Measurements from ENCODE around the gene RASA3.
A peak's percentile ranks its signal among the peaks of the same experiment; 100 is the strongest.
"Not testable (repeated sequence)": the region's sequence is repeated elsewhere in the genome, so short reads cannot be mapped to it uniquely, and the experiment has no call there.

RASA3 gene

DNA sequence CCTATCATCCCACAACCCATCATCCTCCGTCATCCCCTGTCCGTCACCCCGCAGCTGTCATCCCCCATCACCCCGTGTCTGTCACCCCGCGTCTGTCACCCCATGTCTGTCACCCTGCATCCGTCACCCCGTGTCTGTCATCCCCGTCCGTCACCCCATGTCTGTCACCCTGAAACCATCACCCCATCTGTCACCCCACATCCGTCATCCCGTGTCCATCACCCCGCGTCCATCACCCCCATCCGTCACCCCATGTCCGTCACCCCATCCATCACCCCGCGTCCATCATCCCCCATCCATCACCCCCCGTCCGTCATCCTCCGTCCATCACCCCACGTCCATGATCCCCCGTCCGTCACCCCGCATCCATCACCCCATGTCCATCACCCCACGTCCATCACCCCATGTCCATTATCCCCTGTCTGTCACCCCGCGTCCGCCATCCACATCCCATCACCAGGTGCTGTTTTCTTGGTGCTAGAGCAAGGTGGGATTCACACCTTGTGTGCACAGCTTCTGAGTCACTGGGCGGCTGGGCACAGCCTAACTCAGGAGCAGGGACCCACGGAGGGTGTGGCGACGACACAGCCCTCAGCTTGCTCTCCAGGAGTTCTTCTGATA, 24.2 kb downstream of the RASA3 start:
- peak in 16 of 42 donors; percentile 1 to 42 (median 8) for DNase-seq
- intact Hi-C loops (cut with DNase I) = no loop called here

DNA sequence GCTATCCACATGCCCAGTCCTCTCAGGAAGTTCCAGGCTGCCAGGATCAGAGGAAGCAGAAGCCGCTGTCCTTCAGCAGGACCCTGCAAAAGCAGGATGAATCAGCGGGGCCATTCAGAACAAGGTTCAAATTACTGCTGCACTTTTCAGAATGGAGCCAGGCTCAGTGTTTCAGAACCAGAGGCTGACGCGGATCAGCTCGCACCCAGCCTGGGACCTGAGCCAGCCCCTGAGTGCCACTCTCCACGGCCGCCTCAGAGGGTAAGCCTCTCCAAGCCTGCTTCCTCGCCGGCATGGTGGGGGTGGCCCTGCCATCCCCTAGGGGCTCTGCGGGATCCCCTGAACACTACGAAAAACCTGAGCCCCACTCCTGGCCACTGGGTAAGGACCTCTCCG, 24.7 kb downstream of the RASA3 start:
- peak in 36 of 42 donors; percentile 35 to 89 (median 58) for DNase-seq
- intact Hi-C loops (cut with DNase I) = no loop called here

- intact Hi-C loops (cut with DNase I) = no loop called here
These were observed 25.3 kb downstream of the RASA3 start for GRCh38 chr13:114106991-114107685.

GRCh38 chr13:114106526-114106925, 25.9 kb downstream of the RASA3 start:
- peak in 9 of 42 donors; percentile 2 to 24 (median 5) for DNase-seq
- intact Hi-C loops (cut with DNase I) = no loop called here

More at GRCh38 chr13:114106991-114107685, 25.3 kb downstream of the RASA3 start:
- DNase-seq = peak in 14 of 42 donors; percentile 1 to 42 (median 13)

DNA sequence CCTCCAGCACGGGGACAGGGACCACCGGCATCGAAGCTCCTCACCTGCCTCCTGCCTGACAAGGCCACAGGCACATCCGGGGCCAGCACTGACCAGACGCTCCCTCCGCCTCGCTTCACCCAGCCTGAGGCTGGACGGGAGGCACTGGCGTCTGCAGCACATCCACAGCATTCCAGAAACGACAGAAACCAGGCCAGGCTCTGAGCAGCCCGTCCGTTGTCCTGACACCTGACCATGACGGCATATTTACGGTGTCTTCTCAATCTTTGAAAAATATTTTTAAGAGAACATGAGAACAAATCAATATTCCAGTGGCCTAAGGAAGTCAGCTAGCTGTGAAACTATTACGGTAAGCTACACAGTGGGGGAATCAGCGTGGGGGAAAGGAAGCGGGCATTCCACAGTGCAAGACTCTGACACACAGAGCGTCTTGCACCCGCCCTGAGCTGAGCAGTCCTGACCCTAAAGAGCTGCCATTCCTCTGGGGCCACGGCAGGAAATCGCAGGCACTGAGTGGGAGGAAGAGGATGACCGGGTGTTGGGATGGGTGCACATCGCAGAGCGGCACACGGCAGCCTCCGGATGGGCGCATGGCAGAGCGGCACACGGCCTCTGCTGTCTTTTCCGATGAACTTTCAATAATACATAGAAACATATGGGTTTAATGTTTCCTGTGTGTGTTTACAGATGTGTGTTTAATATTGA, 26.8 kb downstream of the RASA3 start:
- intact Hi-C loops (cut with DNase I) = no loop called here
- peak in 14 of 42 donors; percentile 1 to 38 (median 8) for DNase-seq

DNA sequence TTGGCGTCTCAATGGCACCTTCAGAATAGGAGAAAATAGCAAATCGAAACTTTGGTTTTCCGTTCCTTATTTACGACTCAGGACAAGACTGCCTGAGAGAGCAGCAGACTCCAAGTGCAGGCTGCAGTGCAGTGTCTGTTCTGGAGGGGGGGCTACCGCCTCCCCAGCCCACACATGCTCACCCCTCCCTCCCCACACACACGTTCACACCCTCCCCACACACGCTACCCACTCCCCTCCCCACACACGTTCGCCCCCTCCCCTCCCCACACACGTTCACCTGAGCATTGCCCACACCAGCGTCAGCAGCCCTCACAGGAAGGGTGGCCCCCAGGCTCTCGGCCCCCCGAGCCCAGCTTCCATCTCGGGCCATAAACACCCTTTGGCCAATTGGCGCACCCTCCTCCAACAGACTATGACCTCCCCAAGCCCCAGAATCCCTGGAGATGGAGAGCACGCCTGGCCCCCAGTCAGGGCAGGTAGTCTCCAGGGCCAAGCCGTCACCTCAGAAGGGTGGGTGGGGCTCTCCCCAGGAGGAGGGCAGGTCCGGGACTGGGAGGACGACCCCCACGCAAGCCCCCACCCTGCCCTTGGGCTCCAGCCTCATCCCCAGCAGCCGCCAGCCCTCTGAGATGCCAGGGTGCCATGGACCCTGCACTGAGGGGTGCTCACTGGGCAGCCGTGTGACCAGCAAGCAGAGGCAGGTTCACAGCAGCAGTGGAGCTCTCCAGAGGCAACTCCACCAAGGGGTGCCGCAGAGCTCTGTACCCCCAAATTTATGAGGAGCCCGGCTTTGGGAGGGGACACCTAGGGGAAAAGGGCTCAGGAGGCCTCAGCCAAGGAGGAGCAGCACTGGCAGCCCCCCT, 27.5 kb downstream of the RASA3 start:
- intact Hi-C loops (cut with DNase I) = no loop called here
- peak in 10 of 42 donors; percentile 1 to 32 (median 12) for DNase-seq

- intact Hi-C loops (cut with DNase I) = no loop called here
- peak in 13 of 42 donors; percentile 3 to 29 (median 8) for DNase-seq
These were observed 28.4 kb downstream of the RASA3 start for GRCh38 chr13:114103801-114104654.

DNA sequence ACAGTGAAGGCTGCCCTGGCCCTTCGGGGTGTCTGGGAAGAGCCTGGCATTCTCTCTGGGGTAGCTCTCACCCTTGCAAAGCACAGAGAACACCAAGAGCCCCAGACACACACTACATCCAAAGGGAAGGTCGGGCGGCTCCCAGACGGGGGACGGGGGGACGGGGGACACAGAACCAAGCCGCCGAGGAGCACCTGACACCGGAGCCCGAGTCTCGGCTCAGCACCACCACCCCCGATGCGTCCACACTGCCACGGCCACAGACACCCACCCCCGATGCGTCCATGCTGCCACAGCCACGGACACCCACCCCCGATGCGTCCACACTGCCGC, 29.2 kb downstream of the RASA3 start:
- intact Hi-C loops (cut with DNase I) = not testable (repeated sequence)
- DNase-seq = peak in 6 of 42 donors; percentile 4 to 21 (median 10)

DNA sequence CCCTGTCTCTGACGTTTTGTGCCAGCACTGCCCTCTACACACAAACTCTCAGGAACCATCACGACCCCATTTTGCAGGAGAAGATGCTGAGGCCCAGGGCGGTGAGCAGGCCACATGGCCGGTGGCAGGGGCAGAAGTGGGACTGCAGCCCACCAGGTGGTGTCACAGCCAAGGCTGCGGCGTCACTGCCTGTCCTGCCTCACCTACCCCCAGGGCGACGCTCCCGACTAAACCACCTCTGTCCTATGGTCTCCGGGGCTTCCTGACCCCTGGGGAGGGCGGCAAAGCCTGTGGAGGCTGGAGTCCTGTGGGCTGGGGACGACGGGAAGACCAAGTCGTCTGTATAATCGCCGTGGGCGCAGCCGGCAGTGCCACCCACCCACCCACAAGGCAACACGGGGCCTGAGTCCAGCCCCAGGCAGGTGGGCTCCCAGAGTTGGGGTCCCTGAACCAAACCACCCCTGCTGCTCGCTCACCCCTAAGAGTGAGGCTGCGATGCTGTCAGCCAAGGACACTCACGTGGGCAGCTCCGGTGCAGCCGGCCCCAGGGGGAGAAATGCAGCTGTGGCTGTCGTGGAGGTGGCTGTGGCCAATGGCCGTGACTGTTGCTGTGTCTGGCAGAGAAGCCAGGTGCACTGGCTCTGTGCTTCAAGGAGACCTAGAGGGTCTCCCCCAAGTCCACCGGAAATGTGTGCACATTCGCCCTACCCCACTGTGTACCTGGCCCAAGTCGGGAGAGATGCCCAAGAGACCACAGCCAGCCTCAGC, 29.7 kb downstream of the RASA3 start:
- peak in 13 of 42 donors; percentile 3 to 42 (median 16) for DNase-seq

DNA sequence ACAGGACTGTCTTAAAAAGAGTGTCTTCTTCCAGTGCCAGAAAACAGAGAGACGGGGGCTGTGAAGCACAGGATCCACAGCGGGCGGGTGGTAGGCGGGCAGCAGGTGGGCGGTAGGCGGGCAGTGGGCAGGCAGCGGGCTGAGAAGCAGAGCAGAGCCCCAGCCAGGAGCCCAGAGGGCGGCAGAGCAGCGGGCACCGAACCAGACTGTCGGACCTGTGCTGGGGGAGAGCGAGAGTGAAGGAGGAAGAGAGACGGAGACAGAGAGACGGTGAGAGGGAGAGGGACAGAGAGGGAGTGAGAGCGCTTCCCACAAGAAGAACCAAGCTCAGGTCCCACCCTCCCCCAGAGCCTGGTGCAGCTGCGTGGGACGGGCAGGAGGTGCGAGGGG, 30.3 kb downstream of the RASA3 start:
- intact Hi-C loops (cut with DNase I) = no loop called here
- DNase-seq = peak in 14 of 42 donors; percentile 4 to 44 (median 18)

More for the DNA sequence above, 29.7 kb downstream of the RASA3 start:
- intact Hi-C loops (cut with DNase I) = no loop called here

DNA sequence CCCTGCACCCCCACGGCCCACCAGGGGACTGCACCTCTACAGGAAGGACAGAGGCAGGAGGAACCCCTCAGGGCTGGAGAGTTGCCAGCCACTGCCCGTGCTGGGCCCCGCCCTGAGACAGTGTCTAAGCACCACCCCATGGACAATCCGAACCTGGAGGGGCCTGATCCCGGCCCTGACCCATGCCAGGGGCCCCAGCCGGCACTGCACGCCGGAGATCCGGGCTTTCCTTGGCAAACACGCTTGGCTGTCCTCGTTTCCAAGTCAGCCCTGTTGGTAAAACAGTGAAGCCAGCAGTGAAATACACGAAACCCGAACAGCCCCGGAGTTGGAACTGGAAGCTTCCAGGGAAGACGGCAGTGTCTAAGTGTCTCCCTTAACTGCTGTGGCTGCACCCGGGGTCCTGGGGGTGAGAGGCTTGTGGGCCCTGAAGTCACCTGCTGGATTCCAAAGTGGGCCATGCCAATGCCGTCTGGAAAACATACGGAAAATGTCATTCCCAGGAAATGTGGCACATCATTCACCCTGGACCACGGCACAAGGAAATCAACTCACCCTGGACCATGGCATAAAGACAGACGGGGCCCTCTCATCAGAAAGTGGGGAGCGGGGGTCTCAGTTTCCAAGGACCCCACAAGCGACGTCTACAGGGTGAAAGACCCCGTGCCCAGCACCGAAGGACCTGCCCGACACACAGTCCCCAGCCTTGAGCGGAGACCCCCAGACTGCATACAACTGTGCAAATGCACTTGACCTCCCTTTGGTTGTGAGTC, 30.9 kb downstream of the RASA3 start:
- intact Hi-C loops (cut with DNase I) = no loop called here
- DNase-seq = peak in 17 of 42 donors; percentile 4 to 49 (median 34)

DNA sequence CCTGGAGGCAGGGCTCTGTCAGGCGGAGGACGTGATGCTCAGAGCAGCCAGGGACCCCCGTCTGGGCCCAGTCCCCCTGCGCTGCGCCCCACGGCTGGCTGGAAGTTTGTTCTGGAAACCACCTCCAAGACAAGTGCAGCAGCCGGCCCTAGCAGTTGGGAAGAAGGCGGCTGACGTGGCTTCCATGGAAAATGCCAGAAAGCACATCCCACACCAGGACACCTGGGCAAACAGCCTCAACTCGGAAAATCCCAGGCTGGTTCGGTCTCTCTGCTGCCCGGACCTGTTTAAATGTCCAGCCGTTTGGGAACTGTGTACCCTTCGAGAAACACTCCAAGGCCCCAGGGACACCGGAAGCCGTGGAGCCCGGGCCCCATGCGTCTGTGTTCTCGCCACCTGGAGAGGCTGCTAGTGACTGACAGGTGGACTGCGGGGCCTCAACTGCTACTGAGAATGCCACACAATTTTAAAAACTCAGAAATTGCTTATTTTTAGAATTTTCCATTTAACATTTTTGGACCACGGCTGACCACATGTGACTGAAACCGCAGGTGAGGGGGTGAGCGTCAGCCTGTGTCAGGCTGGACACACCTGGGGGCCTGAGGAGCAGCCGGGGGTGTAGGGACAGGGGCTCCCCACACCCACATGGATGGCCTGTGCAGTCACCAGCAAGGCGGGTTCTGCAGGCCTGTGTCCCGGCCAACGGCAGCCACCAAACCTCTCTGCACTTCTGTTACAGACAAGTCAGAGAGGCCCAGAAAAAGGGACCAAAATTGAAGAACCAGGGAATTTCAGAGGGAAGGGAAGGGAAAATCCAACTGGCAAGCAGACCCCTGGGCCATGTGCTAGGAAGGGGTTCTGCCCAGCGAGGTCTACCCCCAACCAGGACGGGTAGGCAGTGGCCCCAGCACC, 31.7 kb downstream of the RASA3 start:
- intact Hi-C loops (cut with DNase I) = no loop called here
- DNase-seq = peak in 15 of 42 donors; percentile 7 to 45 (median 18)

DNA sequence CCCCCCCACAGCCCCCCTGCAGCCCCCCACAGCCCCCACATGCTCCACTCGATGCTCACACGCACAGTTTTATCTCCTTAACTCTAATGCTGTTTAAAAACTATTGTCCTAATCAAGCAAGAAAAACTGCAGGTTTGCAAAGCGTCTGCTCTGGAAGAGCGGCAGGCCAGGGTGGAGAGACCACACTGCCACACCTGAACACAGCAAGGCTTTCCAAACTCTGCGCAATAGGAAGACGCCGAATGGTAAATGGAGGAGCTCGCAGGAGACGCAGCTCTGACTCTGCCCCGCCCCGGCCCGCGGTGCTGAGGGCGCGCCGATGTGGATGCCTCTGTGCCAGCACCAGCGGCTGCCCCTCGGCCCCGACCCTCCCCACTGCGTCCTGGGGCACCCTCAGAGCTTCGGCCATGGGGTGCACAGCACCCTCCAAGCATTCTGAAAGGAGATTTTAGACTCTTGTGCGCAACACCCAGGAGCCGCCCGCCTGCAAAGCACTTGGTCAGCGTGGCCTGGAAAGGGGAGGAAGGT, 32.4 kb downstream of the RASA3 start:
- DNase-seq = peak in 9 of 42 donors; percentile 4 to 43 (median 12)
- intact Hi-C loops (cut with DNase I) = no loop called here

DNA sequence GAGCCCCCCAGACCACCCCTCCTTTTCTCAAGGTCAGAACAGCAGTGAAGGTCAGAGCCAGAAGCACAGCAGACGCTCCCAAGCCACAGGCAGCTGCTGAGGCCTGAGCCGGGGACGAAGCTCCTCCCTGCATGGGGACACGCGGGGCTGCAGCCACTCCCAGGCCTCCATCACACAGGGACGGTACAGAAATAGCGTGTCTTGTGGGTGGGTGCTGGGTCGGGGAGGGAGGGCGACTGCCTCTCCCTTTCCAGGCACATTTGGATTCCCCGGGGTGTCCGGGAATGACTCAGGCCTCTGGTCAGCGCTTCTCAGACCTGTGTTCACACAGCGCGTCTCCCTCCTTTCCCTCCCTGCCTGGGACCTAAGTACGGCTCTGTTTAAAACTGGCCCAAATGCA, 33.2 kb downstream of the RASA3 start:
- intact Hi-C loops (cut with DNase I) = no loop called here
- peak in 21 of 42 donors; percentile 26 to 80 (median 43) for DNase-seq

- DNase-seq = peak in 2 of 42 donors; percentile 3 to 37
- intact Hi-C loops (cut with DNase I) = not testable (repeated sequence)
These were observed 33.8 kb downstream of the RASA3 start for GRCh38 chr13:114098689-114099056.

All from head of caudate nucleus (tissue), 42 donors.